GM12874 (cell line): ENCODE results near the gene SDSL.

Source experiments
- CTCF ChIP-seq: IDR thresholded peaks from 2 replicates; pipeline ENCODE4 v1.5.1; 2011; ENCODE audit warnings: low read depth, mild to moderate bottlenecking, control low read depth, low read length, moderate library complexity; ENCODE audit not compliant: insufficient read depth

SDSL gene

GRCh38 chr12:113456199-113456598 lies 34.0 kb downstream of the SDSL start:
- no peak for TF ChIP-seq CTCF

- TF ChIP-seq CTCF: no peak
These were observed 34.6 kb downstream of the SDSL start for GRCh38 chr12:113456761-113457160.

GRCh38 chr12:113457185-113457584 lies 35.0 kb downstream of the SDSL start:
- TF ChIP-seq CTCF: no peak

- no peak for TF ChIP-seq CTCF
These were observed 35.5 kb downstream of the SDSL start for GRCh38 chr12:113457710-113458109.

GRCh38 chr12:113459981-113460380 lies 37.8 kb downstream of the SDSL start:
- no peak for TF ChIP-seq CTCF

GRCh38 chr12:113461666-113462065 lies 39.5 kb downstream of the SDSL start:
- peak; percentile 44; the same call in 1 of the 2 replicates for TF ChIP-seq CTCF

GRCh38 chr12:113462117-113462774 lies 40.1 kb downstream of the SDSL start:
- peak; percentile 92 for TF ChIP-seq CTCF
